GM12878 (cell line): ENCODE measurements around the gene HPD. TPM values are rescaled to one million over a fixed set of nuclear protein-coding genes. Genes with fewer than 3 reads are reported as not detected.
"Not testable (repeated sequence)": the region's sequence is repeated elsewhere in the genome, so short reads cannot be mapped to it uniquely, and the experiment has no call there.

Source experiments
- ATAC-seq: fragments of 200-7000 bp; cut with Tn5 transposase; 3 replicates; pipeline ENCODE4 v1.9.1; 2020; ENCODE audit warnings: mild to moderate bottlenecking, moderate library complexity
- BruUV-seq: library from RNA; stranded (reverse); fragments of 400-500 nt; replicated peaks from 2 replicates; lab custom pipeline; 2021; lab: Mats Ljungman, UMichigan
- CTCF ChIA-PET: fragments of 300-600 bp; sonication (Branson Sonifier 250); formaldehyde crosslinking; extraction: SDS; loops from one replicate; lab custom pipeline; 2021; ENCODE audit warnings: inconsistent platforms; lab: Yijun Ruan, JAX
- POLR2A ChIA-PET: fragments of 350-600 bp; formaldehyde crosslinking; extraction: SDS; loops from one replicate; lab custom pipeline; 2021; ENCODE audit warnings: inconsistent platforms; lab: Charles Lee
- RAD21 ChIA-PET: fragments of 300-600 bp; sonication (Branson Sonifier 250); formaldehyde crosslinking; loops from one replicate; lab custom pipeline; 2023; ENCODE audit warnings: antibody characterized with exemption; ENCODE audit not compliant: unreplicated experiment; lab: Charles Lee
- SMC1A ChIA-PET: fragments of 300-600 bp; sonication (Branson Sonifier 250); formaldehyde crosslinking; loops from one replicate; lab custom pipeline; 2023; ENCODE audit not compliant: unreplicated experiment, uncharacterized antibody; lab: Charles Lee
- DNase-seq: peaks from one replicate; pipeline ENCODE4 v3.0.0-alpha.2; 2011; ENCODE audit warnings: low read depth, low spot score
- FAIRE-seq: peaks from 3 replicates; lab custom pipeline; 2011; peaks lifted over from hg19 to GRCh38; lab: Jason Lieb, UNC
- H2AFZ ChIP-seq: 2 replicates; pipeline ENCODE4 v1.6.0; 2011; ENCODE audit warnings: low read depth, low read length, control low read depth; ENCODE audit not compliant: control insufficient read depth
- H3K27ac ChIP-seq: 2 replicates; pipeline ENCODE4 v1.5.1; 2011; ENCODE audit warnings: control low read depth; ENCODE audit not compliant: control insufficient read depth, insufficient read depth
- H3K27me3 ChIP-seq, 2 experiments: replicated peaks in 1 of 2; 2 replicates each; pipeline versions ENCODE4 v1.6.0 to v1.6.1; 2011; ENCODE audit warnings: low read length in 1 of 2; ENCODE audit not compliant: control insufficient read depth in 2 of 2, insufficient read depth in 2 of 2
- H3K36me3 ChIP-seq, 2 experiments: 2 replicates each; pipeline ENCODE4 v1.5.1; 2011; ENCODE audit warnings: low read length in 1 of 2; ENCODE audit not compliant: control insufficient read depth in 2 of 2, insufficient read depth in 2 of 2
- H3K4me1 ChIP-seq: 2 replicates; pipeline ENCODE4 v1.6.1; 2011; ENCODE audit warnings: mild to moderate bottlenecking, low read length, moderate library complexity, mixed read lengths; ENCODE audit not compliant: control insufficient read depth, insufficient read depth
- H3K4me2 ChIP-seq: 2 replicates; pipeline ENCODE4 v1.6.0; 2011; ENCODE audit warnings: control low read depth; ENCODE audit not compliant: control insufficient read depth, insufficient read depth
- H3K4me3 ChIP-seq: fragments of 200-600 bp; sonication (generic); 2 replicates; pipeline ENCODE4 v1.5.1; 2016
- H3K79me2 ChIP-seq: 2 replicates; pipeline ENCODE4 v1.6.0; 2011; ENCODE audit warnings: low read length; ENCODE audit not compliant: control insufficient read depth, insufficient read depth
- H3K9ac ChIP-seq: 2 replicates; pipeline ENCODE4 v1.8.0; 2011; ENCODE audit warnings: low read length, control low read depth, mixed read lengths; ENCODE audit not compliant: control insufficient read depth, insufficient read depth
- H3K9me3 ChIP-seq: replicated peaks from 3 replicates; pipeline ENCODE4 v1.5.1; 2011; ENCODE audit warnings: mild to moderate bottlenecking, low read length; ENCODE audit not compliant: control insufficient read depth, insufficient read depth
- H4K20me1 ChIP-seq: 2 replicates; pipeline ENCODE4 v1.6.0; 2011; ENCODE audit not compliant: control insufficient read depth, insufficient read depth
- E4F1 ChIP-seq: fragments of 450-650 bp; IDR thresholded peaks from 2 replicates; pipeline ENCODE4 v1.6.1; 2018; ENCODE audit warnings: borderline replicate concordance, mild to moderate bottlenecking; ENCODE audit not compliant: partially characterized antibody
- KAT2A ChIP-seq: conservative IDR thresholded peaks from 2 replicates; pipeline ENCODE4 v1.6.1; 2011; ENCODE audit warnings: low read depth, low read length; ENCODE audit not compliant: control insufficient read depth
- REST ChIP-seq: IDR thresholded peaks from 2 replicates; pipeline ENCODE4 v1.6.1; 2012; ENCODE audit warnings: mild to moderate bottlenecking, low read depth, low read length
- SREBF1 ChIP-seq: IDR thresholded peaks from 2 replicates; pipeline ENCODE4 v1.6.1; 2012; ENCODE audit warnings: mild to moderate bottlenecking, low read length
- STAT1 ChIP-seq: fragments of 450-650 bp; conservative IDR thresholded peaks from 2 replicates; pipeline ENCODE4 v1.6.1; 2014; ENCODE audit warnings: antibody characterized with exemption, mild to moderate bottlenecking
- STAT3 ChIP-seq: IDR thresholded peaks from 2 replicates; pipeline ENCODE4 v1.6.1; 2011; ENCODE audit warnings: low read depth, low read length, improper control_type of control experiment
- TARDBP ChIP-seq: IDR thresholded peaks from 2 replicates; pipeline ENCODE4 v1.6.1; 2016; ENCODE audit warnings: borderline replicate concordance
- ZZZ3 ChIP-seq: IDR thresholded peaks from 2 replicates; pipeline ENCODE4 v1.6.1; 2011; ENCODE audit warnings: low read depth; ENCODE audit not compliant: control insufficient read depth, insufficient read length
- WGBS: methylation state at CpG from one replicate; pipeline ENCODE4 v1.1.6; 2016; ENCODE audit warnings: low lambda C conversion rate; ENCODE audit not compliant: insufficient replicate concordance, insufficient coverage; ENCODE audit errors: missing lambda C conversion rate; 5-methylcytosine and 5-hydroxymethylcytosine counted together
- in situ Hi-C: fragments of 300-500 bp; cut with MboI; formaldehyde crosslinking; loops from 9 replicates; pipeline ENCODE4 v1.14.3; 2018; ENCODE audit warnings: mixed read lengths
- intact Hi-C: fragments of 100-400 bp; cut with micrococcal nuclease; formaldehyde crosslinking; loops from one replicate; pipeline ENCODE4 v1.14.2; 2022; ENCODE audit not compliant: unreplicated experiment
- polyA plus RNA-seq, 11 experiments: library from polyadenylated mRNA; depleted of rRNA in 4 of 11; unstranded in 6 of 11; stranded (reverse) in 5 of 11; fragments of >200 nt; fragmentation: Nextera tagmentation in 4 of 11; fragmentation: Illumina TruSeq in 1 of 11; extraction: Ambion mirVana in 4 of 11; extraction: Trizol in 1 of 11; gene quantifications; 1 replicate in 1 of 11; 2 replicates in 10 of 11; pipeline versions ENCODE4 v1.2.1 to v1.2.3, GENCODE V29; 2011 to 2016; ENCODE audit warnings: inconsistent platforms in 2 of 11, missing spikeins in 2 of 11, low read depth in 1 of 11
- total RNA-seq, 4 experiments: library from RNA; depleted of rRNA in 3 of 4; stranded (reverse); fragments of >200 nt in 3 of 4; fragmentation: Illumina TruSeq in 1 of 4; extraction: Trizol in 1 of 4; gene quantifications; 2 replicates each; pipeline versions ENCODE4 v1.2.1 to v1.2.3, GENCODE V29; 2013 to 2021

HPD gene
- total and polyA plus RNA-seq, 10 of the 15 experiments (the other 5 are each of a cell fraction or from before 2014, with no cell fraction given): 0.04 to 0.69 (median 0.28) TPM; not detected in 7

- no peak for TF ChIP-seq REST
- TF ChIP-seq ZZZ3: no peak
- TF ChIP-seq E4F1: no peak
- TF ChIP-seq KAT2A: no peak
- no peak for TF ChIP-seq STAT1
- no peak for TF ChIP-seq TARDBP
- TF ChIP-seq STAT3: no peak
- no peak for TF ChIP-seq SREBF1
Measured at GRCh38 chr12:121888083-121888477, 29.4 kb upstream of the HPD start (continued).

GRCh38 chr12:121885129-121885528, 26.5 kb upstream of the HPD start:
- DNase-seq, ATAC-seq, SMC1A ChIA-PET, H3K9ac ChIP-seq, H3K27me3 ChIP-seq, H3K4me2 ChIP-seq, H2AFZ ChIP-seq, H3K9me3 ChIP-seq, CTCF ChIA-PET, H4K20me1 ChIP-seq, H3K36me3 ChIP-seq, POLR2A ChIA-PET, H3K27ac ChIP-seq, BruUV-seq, H3K4me1 ChIP-seq, FAIRE-seq, H3K4me3 ChIP-seq: not testable (repeated sequence)
- RAD21 ChIA-PET: interaction anchor here (0.7 kb wide), 1 partner anchor 90 kb away, joined by 3 read pairs; no protein-coding TSS in a partner anchor
- intact Hi-C loops: loop anchor here (5.0 kb wide), 1 partner anchor 198 kb away; no protein-coding TSS in a partner anchor
- 60% methylated on average over 11 of the region's 11 CpGs for WGBS
- H3K79me2 ChIP-seq: peaks cover 13% of the 10 kb centered on the region
- in situ Hi-C loops: loop anchor here (5.0 kb wide), 1 partner anchor 88 kb away; no protein-coding TSS in a partner anchor
